ENCODE measurements around the gene WDR45B. TPM values are rescaled to one million over a fixed set of nuclear protein-coding genes. Genes with fewer than 3 reads are reported as not detected.

Gene WDR45B
- total RNA-seq, 1 experiment from 2014 or later = 132 TPM

DNA sequence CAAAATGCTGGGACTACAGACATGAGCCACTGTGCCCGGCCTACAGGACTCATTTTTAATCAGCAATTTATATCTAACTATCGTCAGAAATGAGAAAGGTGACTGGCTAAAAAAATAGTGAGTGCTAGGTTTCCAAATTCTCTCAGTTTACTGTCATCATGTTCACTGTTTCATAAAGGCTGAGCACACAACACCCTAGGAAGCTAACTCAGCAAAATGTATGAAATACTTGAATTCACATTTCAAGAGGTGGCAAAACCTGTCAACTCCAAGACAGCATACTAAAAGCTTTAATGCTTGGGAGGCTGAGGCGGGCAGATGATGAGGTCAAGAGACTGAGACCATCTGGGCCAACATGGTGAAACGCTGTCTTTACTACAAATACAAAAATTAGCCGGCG lies 16.7 kb downstream of the WDR45B start:
- H3K9me3 ChIP-seq (ENCODE audit: control insufficient read depth, insufficient read depth, low read depth, low read length) = no peaks in the 10 kb centered on the region
- H3K4me3 ChIP-seq (ENCODE audit: low read depth in 2 of 2, low read length in 2 of 2) = no peak overlapping the region
- DNase-seq (ENCODE audit: low read depth, low spot score) (no peak), ATAC-seq (no peak)
- H3K36me3 ChIP-seq (ENCODE audit: control insufficient read depth, insufficient read depth, low read length) = peaks cover 8% of the 10 kb centered on the region
- H3K27me3 ChIP-seq (ENCODE audit: control insufficient read depth, insufficient read depth, low read length) = no peaks in the 10 kb centered on the region
- BruUV-seq (replicated peaks) = no TSS peak
- no peaks in the 10 kb centered on the region for H3K4me1 ChIP-seq (ENCODE audit: control insufficient read depth, insufficient read depth, low read length)
- H3K27ac ChIP-seq (ENCODE audit: low read length) = no peak overlapping the region
- intact Hi-C loops (cut with micrococcal nuclease; ENCODE audit: unreplicated experiment) = no loop called here
- ChIA-PET POLR2A (no interaction called here), CTCF (no interaction called here)
- in situ Hi-C loops (cut with HindIII; ENCODE audit: low pct_unique_long_range_greater_than_20kb, low sequenced_read_pairs) = no loop called here
- no peak for TF ChIP-seq TCF7L2 (IDR thresholded peaks at IDR 0.05; ENCODE audit: low read depth, low read length)
- TF ChIP-seq, protein P1, sequence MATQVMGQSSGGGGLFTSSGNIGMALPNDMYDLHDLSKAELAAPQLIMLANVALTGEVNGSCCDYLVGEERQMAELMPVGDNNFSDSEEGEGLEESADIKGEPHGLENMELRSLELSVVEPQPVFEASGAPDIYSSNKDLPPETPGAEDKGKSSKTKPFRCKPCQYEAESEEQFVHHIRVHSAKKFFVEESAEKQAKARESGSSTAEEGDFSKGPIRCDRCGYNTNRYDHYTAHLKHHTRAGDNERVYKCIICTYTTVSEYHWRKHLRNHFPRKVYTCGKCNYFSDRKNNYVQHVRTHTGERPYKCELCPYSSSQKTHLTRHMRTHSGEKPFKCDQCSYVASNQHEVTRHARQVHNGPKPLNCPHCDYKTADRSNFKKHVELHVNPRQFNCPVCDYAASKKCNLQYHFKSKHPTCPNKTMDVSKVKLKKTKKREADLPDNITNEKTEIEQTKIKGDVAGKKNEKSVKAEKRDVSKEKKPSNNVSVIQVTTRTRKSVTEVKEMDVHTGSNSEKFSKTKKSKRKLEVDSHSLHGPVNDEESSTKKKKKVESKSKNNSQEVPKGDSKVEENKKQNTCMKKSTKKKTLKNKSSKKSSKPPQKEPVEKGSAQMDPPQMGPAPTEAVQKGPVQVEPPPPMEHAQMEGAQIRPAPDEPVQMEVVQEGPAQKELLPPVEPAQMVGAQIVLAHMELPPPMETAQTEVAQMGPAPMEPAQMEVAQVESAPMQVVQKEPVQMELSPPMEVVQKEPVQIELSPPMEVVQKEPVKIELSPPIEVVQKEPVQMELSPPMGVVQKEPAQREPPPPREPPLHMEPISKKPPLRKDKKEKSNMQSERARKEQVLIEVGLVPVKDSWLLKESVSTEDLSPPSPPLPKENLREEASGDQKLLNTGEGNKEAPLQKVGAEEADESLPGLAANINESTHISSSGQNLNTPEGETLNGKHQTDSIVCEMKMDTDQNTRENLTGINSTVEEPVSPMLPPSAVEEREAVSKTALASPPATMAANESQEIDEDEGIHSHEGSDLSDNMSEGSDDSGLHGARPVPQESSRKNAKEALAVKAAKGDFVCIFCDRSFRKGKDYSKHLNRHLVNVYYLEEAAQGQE (IDR thresholded peaks at IDR 0.05; ENCODE audit: insufficient read depth in 1 of 2, low read depth in 2 of 2, low read length in 1 of 2) = no peak
- no peak for TF ChIP-seq POLR2AphosphoS5 (IDR thresholded peaks at IDR 0.05; ENCODE audit: low read depth, low read length)
- no peak for TF ChIP-seq CTCF (IDR thresholded peaks at IDR 0.05)

DNA sequence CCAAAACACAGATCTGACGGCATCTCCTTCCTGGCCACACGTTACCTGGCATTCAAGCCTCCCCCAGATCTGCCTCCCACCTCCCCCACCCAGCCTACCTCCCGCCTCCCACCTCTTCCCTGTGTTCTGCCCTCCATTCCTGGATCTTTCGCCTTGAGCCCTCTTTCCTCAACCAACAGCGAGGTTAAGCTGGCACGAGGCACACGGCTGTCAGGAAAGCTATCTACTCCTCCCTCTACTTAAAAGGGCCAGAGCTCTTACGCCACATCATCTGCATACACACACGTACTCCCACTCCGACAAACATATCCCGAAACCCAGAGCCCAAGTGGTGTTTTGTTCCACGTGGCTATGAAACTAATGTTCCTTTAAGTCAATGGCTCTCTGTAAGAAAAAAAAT lies 18.0 kb downstream of the WDR45B start:
- no peaks in the 10 kb centered on the region for H3K27me3 ChIP-seq (ENCODE audit: control insufficient read depth, insufficient read depth, low read length)
- H3K4me1 ChIP-seq (ENCODE audit: control insufficient read depth, insufficient read depth, low read length) = no peaks in the 10 kb centered on the region
- peaks cover 8% of the 10 kb centered on the region for H3K36me3 ChIP-seq (ENCODE audit: control insufficient read depth, insufficient read depth, low read length)
- TF ChIP-seq SIN3A (IDR thresholded peaks at IDR 0.05; ENCODE audit: borderline replicate concordance, insufficient read depth, low read depth, low read length) (no peak), TCF7L2 (IDR thresholded peaks at IDR 0.05; ENCODE audit: low read depth, low read length) (no peak), CTCF (IDR thresholded peaks at IDR 0.05) (no peak), POLR2AphosphoS5 (IDR thresholded peaks at IDR 0.05; ENCODE audit: low read depth, low read length) (no peak)
- TF ChIP-seq, protein P1 (IDR thresholded peaks at IDR 0.05; ENCODE audit: insufficient read depth in 1 of 2, low read depth in 2 of 2, low read length in 1 of 2) = no peak
- BruUV-seq (replicated peaks) = no TSS peak
- H3K27ac ChIP-seq (ENCODE audit: low read length) = no peak overlapping the region
- no peak for ATAC-seq
- ChIA-PET POLR2A (no interaction called here), CTCF (no interaction called here)
- intact Hi-C loops (cut with micrococcal nuclease; ENCODE audit: unreplicated experiment) (no loop called here), in situ Hi-C loops (cut with HindIII; ENCODE audit: low pct_unique_long_range_greater_than_20kb, low sequenced_read_pairs) (no loop called here)
- DNase-seq (ENCODE audit: low read depth, low spot score) = no peak
- no peaks in the 10 kb centered on the region for H3K9me3 ChIP-seq (ENCODE audit: control insufficient read depth, insufficient read depth, low read depth, low read length)
- H3K4me3 ChIP-seq (ENCODE audit: low read depth in 2 of 2, low read length in 2 of 2) = no peak overlapping the region
